ENCODE results near the gene NARS2.
"Not testable (repeated sequence)": the region's sequence is repeated elsewhere in the genome, so short reads cannot be mapped to it uniquely, and the experiment has no call there.

Gene NARS2

DNA sequence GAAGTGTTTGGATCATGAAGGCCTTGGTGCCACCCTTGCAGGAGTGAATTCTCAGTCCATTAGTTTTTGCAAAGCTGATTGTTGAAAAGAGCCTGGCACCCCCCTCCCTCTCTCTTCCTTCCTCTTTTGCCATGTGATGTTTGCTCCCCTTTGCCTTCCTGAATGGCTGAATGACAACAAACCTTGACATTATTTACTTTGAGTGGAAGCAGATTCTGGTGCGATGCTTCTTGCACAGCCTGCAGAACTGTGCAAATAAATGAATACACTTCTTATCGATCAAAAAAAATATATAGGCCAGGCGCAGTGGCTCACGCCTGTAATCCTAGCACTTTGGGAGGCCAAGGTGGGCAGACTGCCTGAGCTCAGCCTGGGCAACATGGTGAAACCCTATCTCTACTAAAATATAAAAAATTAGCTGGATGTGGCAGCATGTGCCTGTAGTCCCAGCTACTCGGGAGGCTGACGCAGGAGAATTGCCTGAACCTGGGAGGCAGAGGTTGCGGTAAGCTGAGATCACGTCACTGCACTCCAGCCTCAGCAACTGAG is 2.0 kb upstream of the NARS2 start:
- DNase-seq (ENCODE audit: low read depth in 2 of 2): no peak

DNA sequence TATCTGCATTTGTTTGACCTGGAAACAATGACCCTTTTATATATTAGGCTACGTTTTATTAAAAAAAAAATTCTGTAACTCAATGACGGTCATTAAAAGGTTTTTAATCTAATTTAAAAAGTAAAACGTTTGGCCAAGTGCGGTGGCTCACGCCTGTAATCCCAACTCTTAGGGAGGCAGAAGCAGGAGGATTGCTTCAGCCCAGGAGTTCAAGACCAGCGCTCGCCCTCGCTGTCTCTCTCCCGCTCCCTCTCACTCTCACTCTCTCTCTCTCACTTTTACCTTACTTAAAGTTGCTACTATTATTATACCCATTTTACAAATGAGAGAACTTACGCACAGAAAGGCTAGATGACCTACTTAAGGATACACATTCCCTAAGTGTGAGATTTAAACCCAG is 814 bp upstream of the NARS2 start:
- DNase-seq (ENCODE audit: low read depth in 2 of 2): no peak

DNA sequence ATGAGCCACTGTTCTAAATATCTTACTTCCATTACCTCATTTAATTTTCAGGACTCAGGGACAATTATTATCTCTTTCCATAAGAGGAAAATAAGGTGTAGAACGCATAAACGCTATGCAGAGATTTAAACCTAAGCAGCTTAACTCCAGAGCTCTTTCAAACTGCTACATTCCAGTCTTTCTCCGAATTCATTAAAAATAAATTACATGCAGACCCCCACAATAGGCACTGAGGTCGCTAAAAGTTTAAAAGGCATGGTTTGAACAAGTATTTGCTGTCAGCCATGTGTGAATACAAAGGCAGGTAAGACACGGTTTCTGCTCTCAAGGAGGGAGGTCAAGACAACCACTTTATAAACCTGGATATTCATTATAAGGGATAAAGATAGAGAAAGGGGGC is 983 bp downstream of the NARS2 start:
- DNase-seq (ENCODE audit: low read depth in 2 of 2): no peak

DNA sequence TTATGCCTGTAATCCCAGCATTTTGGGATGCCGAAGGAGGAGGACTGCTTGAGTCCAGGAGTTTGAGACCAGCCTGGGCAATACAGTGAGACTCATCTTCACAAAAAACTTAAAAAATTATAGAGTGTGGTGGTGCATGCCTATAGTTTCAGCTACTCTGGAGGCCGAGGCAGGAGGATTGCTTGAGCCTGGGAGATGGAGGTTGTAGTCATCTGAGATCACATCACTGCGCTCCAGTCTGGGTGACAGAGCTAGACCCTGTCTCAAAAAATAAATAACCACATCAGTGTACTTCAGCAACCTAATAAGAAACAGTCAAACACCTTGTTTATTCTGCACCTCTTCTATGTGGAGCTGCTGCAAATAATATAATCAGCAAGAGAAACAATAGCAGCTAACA is 1.4 kb downstream of the NARS2 start:
- no peak for DNase-seq (ENCODE audit: low read depth in 2 of 2)

DNA sequence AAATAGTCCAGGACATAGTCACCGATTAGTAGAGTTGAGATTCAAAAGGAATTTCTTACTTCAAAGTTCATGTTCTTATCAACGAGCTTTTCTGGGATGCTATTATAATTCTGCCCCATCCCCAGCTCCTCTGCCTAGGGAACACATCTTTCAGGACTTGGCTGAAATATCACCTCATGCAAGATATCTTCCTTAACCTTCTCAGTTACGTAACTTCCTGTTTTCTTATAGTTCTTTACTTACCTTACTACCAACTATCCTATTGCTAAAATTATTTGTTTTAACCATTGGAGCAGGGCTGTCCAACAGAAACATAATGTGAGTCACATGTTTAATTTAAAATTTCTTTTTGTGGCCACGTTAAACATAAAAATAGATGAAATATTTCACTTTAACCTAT is 2.3 kb downstream of the NARS2 start:
- DNase-seq (ENCODE audit: low read depth in 2 of 2): no peak

DNA sequence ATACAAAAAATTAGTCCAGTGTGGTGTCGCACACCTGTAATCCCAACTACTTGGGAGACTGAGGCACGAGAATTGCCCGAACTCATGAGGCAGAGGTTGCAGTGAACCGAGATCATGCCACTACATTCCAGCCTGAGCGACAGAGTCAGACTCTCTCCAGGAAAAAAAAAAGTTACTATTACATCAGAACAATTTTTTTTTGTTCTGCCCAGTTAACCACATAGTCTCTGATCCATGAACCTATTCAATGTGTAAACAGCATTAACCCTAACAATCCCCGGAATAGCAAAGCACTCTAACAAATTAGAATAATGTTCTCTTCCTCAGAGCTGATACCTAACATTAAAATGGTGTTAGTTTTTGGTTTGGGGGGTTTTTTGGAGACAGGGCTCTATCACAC is 4.6 kb downstream of the NARS2 start:
- no peak for DNase-seq (ENCODE audit: low read depth in 2 of 2)

DNA sequence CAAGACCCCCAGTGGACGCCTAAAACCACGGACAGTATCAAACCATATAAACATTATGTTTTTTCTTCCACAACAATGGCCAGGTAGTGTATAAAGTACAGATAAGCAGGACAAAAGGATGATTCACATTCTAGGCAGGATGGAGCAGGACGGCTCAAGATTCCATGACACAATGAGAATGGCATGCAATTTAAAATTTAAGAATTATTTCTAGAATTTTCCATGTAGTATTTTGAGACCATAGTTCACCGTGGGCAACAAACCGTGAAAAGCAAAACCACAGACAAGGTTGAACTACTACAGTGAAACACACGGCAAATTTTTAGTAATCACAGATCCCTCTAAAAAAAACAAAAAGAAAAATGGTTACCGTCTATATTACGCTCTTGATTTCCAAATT is 7.5 kb downstream of the NARS2 start:
- DNase-seq (ENCODE audit: low read depth in 2 of 2): no peak

DNA sequence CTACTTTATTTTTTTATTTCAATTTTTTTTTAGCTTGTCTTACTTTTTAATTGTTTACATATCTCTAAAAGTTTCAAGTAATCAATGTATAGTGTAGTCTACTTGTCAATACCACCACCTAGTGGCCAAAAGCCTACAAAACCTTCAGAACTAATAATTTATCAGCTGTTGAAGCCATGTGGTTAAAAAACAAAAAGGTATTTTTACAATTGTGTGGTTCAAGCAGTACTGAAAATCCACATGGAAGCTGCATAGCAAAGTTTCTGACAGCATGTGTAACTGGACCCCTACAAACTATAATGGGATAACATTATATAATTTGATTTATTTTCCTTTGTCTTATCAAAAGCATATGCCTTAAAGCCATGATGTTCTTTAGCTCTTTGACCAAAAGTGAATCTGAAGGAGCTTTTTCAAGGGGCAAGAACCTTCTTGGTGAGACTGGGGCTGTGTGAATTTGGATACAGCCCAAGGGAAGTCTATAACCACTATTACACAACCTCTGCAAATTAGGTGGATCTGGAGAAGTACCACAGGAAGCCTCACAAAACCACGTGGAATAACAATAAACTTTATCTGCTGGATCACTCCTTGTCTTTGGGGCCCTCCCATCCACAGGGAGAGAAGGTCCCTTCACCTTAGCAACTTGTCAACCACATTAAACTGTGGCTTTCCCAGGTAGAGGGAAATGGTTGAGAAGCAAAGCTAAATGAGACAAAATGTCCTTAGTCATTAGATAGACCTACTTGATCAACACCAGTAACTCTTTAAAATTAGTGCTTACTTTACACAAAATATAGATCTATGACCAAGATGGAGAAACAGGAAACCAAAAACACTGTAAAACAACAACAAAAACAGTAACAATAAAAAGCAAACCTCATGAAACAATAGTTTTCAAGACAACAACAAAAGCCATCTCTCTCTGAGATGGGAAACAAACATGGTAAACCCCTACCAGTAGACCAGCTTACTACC is 9.9 kb downstream of the NARS2 start:
- DNase-seq (ENCODE audit: low read depth in 2 of 2): peak in 1 of 2 donors; percentile 34

DNA sequence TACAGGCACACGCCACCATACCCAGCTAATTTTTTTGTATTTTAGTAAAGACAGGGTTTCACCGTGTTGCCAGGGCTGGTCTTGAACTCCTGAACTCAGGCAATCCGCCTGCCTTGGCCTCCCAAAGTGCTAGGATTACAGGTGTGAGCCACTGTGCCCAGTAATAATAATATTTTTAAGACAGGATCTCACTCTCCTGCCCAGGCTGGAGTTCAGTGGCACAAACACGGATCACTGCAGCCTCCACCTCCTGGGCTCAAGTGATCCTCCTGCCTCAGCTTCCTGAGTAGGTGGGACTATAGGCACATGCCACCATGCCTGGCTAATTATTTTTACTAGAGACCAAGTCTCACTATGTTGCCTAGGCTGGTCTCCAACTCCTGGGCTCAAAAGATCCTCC is 10.6 kb downstream of the NARS2 start:
- DNase-seq (ENCODE audit: low read depth in 2 of 2): not testable (repeated sequence)

DNA sequence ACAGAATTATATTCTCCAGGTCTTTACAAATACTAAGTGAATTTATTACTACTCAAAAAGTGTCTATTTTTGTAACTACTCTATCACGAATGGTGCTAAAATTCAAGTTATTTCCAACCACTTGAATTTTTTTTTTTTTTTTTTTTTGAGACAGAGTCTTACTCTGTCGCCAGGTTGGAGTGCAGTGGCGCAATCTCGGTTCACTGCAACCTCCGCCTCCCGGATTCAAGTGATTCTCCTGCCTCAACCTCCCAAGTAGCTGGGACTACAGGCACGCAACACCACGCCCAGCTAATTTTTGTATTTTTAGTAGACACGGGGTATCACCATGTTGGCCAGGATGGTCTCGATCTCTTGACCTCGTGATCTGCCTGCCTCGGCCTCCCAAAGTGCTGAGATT is 11.6 kb downstream of the NARS2 start:
- not testable (repeated sequence) for DNase-seq (ENCODE audit: low read depth in 2 of 2)

DNA sequence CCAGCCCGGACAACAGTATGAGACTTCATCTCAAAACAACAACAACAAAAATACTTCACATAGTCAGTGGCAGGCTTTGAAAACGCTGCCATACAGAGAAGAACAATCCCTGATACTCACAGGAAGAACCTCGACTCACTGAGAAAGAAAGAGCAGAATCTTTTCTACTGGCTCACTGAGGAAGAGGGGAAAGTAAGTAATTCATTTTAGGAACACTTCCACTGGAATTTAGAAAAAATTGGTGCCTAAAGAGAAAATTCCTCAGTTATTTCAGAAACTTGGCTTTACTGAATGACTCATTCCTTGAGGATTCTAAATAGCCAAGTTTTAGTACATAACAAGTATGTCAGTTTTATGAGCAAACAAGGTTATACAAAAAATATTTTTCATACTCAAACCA is 12.3 kb downstream of the NARS2 start:
- no peak for DNase-seq (ENCODE audit: low read depth in 2 of 2)

DNA sequence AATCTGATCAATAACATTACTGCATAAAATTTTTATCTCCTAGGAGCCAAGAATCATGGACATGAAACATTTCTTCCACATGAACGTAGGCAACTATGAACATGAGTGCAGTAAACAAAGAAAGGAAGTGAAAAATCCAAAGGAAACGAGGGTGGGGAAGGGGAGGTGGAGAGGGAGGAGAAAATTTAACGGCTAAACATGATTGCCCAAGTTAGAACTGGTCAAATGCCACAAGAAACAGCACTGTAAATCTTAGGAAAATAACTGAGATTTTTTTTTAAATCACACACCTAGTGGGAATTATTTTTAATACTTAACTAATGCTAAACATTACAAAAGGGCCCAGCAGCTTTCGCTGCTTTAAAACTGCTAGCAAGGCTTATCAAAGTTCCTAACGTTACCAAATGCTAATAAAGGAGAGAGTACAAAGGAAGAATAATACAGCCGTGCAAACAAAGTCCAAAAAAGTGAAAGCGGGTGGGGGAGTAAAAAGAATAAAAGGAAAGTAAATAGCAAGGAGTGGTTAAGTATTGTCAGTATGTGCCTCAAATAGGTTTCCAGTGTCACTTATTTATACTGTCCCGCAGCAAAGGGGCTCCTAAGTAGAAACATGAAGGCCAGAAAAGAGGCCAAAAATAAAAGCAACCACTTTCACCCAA is 13.7 kb downstream of the NARS2 start:
- DNase-seq (ENCODE audit: low read depth in 2 of 2): no peak

DNA sequence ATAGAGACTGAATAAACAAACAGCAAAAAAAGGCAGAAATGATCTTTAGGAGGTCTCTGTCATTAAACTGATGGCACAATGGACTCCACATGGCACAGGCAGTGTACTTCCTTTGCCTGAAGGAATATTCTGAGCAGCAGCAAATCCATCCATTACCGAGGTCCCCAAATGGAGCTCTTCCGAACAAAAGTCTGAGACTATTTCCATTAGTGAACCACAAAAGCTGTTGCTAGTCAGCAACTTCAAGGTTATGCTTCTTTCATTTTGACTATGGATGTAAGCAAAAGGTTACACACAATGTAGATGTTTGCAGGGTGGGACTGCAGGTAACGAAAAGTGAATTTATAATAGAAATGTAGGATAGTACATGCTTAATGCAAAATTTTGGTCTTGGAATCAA is 14.5 kb downstream of the NARS2 start:
- DNase-seq (ENCODE audit: low read depth in 2 of 2): no peak

DNA sequence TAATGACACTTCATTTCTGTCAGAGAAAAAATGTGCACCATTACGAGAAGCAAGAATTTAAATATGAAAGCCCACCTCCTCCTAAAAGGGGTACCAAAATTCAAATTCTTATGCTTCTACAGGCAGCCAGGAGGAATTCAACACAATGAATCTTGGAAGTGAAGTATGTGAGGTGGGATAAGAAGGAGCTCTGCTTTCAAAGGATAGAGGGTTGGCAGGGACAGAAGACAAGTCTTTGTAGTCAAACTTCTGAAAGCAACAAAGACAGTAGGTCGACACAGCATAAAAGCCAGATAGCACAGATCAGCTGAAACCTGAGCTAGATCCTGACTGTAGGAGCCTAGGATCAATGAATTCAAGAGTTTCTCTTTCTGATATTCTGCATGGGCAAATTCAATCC is 17.4 kb downstream of the NARS2 start:
- DNase-seq (ENCODE audit: low read depth in 2 of 2): no peak

DNA sequence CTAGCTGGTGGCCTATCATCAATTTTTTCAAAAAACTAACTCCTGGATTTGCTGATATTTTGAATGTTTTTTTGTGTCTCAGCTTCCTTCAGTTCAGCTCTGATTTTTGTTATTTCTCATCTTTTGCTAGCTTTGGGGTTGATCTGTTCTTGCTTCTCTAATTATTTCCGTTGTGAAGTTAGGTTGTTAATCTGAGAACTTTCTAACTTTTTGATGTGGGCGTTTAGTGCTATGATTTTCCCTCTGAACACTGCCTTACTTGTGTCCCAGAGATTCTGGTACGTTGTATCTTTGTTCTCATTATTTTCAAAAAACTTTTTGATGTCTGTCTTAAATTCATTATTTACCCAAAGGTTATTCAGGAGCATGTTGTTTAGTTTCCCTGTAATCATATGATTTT is 19.1 kb downstream of the NARS2 start:
- DNase-seq (ENCODE audit: low read depth in 2 of 2): no peak

DNA sequence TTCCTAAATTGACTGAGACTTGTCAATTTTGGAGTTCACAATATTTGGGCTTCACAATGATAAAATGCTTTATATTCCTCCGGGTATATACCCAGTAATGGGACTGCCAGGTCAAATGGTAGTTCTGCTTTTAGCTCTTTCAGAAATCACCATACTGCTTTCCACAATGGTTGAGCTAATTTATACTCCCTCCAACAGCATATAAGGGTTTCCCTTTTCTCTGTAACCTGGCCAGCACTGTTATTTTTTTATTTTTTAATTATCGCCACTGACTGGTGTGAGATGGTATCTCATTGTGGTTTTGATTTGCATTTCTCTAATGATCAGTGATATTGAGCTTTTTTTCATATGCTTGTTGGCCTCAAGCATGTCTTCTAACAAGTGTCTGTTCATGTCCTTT is 21.8 kb downstream of the NARS2 start:
- no peak for DNase-seq (ENCODE audit: low read depth in 2 of 2)

DNA sequence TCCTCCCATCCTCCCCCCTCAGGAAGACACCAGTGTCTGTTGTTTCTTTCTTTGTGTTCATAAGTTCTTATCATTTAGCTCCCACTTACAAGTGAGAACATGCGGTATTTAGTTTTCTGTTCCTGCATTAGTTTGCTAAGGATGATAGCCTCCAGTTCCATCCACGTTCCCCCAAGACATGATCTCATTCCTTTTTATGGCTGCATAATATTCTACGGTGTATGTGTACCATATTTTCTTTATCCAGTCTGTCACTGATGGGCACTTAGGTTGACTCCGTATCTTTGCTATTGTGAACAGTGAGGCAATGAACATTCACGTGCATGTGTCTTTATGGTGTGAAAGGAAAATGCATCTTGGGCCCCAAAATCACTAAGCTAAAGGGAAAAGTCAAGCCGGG is 22.5 kb downstream of the NARS2 start:
- not testable (repeated sequence) for DNase-seq (ENCODE audit: low read depth in 2 of 2)

DNA sequence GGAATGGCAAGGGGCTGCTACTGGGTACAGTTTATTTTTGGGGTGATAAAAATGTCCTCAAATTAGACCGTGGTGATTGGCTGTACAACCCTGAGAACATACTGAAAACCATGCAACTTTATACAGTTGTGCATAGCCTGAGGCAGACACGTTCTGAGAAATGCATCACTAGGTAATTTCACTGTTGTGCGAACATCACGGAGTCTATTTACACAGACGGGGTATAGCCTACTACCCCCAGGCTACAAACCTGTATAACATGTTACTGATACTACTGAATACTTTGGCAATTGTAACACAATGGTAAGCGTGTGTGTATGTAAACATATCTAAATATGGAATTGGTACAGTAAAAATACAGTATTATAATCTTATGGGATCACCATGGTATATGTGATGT is 23.6 kb downstream of the NARS2 start:
- DNase-seq (ENCODE audit: low read depth in 2 of 2): no peak

DNA sequence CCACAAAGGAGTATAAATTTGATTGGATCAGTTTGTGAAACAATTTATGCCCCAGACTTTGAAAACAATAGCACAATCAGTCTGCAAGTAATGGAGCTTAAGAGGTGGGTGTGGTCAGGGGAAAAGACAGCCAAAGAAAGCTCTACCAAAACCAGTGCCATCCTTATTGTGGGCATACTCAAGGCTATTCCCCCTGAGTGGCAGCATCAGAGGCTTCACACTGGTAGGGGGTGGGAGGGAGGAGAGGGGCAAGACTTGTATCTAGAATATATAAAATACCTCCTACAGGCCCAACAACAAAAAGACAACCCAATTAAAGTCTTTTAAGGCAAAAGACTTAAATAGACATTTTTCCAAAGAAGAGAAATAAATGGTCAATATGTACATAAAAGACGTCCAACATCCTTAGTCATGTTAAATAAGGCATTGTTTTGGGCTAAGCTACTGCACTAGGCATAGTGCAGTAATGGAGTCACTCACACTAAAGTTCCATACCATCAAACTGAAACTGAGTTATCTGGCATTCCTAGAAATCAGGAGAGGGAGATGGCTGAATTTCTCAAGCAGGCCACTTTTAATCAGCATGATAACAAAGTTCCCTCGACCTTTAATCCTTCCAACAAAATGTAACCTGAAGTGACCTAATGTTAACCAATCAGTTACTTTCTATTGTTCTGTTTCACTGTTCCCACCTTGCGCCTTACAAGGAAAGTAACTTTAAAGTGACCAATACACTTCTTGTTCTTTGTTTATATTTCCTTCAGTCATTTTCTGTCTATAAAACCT is 24.8 kb downstream of the NARS2 start:
- DNase-seq (ENCODE audit: low read depth in 2 of 2): no peak

DNA sequence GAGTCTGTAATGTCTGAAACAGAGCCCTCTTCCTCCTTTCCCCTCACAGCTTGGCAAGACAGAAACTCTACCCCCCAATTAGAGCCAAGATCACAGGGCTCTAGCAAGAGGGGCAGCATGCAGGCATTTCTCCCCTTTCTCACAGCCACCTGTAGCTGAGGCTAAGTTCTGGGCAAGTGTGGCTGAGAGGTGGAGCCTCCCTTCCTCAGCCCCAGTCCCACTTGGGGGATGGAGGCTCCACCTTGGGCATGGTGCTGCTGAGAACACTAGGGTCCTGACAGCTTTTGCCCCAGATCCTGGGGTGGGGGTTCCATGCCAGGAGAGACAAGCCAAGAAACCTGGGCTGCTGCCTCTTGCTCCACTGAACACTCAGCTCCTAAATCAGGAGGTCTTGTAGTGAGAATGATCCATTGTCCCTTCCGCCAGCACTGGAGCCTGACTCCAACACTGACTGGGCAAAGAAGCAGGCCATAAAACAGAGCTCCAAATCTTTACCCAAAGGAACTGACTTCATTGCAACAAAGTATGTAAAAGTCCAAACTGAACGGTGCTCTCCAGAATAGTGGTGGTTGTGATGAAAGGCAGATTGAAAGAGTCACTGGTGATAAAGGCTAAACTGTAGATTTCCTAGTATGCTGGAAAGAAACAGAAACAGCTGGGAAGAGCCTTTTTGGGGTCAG is 25.6 kb downstream of the NARS2 start:
- DNase-seq (ENCODE audit: low read depth in 2 of 2): no peak

DNA sequence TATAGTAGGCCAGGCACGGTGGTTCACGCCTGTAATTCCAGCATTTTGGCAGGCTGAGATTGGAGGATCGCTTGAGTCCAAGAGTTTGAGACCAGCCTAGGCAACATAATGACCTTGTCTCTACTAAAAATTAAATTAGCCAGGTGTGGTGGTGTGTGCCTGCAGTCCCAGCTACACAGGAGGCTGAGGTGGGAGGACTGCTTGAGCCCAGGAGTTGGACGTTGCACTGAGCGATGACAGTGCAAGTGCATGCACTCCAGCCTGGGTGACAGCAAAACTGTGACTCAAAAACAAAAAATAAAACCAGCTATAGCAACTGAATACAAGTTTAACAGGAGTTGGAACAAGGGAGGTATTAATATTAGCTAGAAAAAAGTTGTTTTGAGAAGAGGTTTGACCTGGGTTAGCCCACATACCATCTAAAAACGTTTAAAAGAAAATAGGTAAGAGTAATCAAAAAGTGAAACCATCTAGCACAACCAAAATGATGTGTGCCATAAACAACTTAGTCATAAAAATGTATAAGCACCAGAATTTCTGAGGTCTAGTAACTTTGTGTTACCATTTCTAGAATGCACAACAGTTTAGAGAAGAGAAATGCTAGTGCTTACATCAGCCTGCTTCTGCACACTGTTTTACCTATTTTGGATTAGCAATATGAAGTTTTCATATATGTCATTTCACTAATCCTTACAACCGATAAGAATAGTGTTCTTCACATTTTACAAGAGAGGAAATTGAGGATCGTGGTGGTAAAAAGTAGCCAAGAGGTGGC is 26.5 kb downstream of the NARS2 start:
- no peak for DNase-seq (ENCODE audit: low read depth in 2 of 2)

Measured in stimulated activated CD4-positive, alpha-beta T cell treated with anti-CD3 and anti-CD28 coated beads, Interleukin-4, amount 100 ng/mL, for 48 hours (primary cell).